Activated naive CD4-positive, alpha-beta T cell treated with anti-CD3 and anti-CD28 coated beads, Interleukin-2, amount 50 U/mL, for 24 hours (primary cell): ENCODE measurements around the gene VCAN.

ENCODE experiments used
- H3K27ac Mint-ChIP-seq: one replicate; pipeline ENCODE4 v1.8.0; 2021; ENCODE audit warnings: mild to moderate bottlenecking, mixed read lengths
- H3K27me3 Mint-ChIP-seq: one replicate; pipeline ENCODE4 v1.8.0; 2021; ENCODE audit warnings: mixed read lengths
- H3K36me3 Mint-ChIP-seq: one replicate; pipeline ENCODE4 v1.8.0; 2021; ENCODE audit warnings: mixed read lengths
- H3K4me1 Mint-ChIP-seq: one replicate; pipeline ENCODE4 v1.8.0; 2021; ENCODE audit warnings: mixed read lengths
- H3K4me3 Mint-ChIP-seq: one replicate; pipeline ENCODE4 v1.8.0; 2021; ENCODE audit warnings: mild to moderate bottlenecking, mixed read lengths
- H3K9me3 Mint-ChIP-seq: one replicate; pipeline ENCODE4 v1.8.0; 2021; ENCODE audit warnings: mixed read lengths

The VCAN gene

DNA sequence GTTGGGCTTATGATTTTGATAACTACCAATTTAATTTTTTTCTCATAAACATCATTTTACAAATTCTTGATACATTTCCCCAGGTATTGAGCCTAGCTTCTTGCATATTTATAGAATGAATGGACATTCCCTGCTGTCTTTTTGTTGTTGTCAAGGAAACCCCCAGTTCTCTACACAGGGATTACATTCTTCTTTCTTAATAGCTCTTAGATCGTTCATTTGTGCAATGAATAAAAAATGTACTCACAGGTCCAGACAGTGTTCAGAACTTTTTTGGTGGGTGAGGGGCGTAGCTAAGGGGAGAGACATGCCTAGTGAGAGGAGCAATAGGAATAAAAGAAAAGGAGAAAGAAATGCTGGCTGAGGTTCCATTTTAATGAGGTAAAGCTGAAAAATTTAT is 58.6 kb downstream of the VCAN start:
- Mint-ChIP-seq H3K27ac (no peak overlapping the region), H3K36me3 (no peaks in the 10 kb centered on the region), H3K27me3 (peaks cover 2% of the 10 kb centered on the region), H3K9me3 (no peaks in the 10 kb centered on the region), H3K4me3 (no peak overlapping the region), H3K4me1 (no peaks in the 10 kb centered on the region)

DNA sequence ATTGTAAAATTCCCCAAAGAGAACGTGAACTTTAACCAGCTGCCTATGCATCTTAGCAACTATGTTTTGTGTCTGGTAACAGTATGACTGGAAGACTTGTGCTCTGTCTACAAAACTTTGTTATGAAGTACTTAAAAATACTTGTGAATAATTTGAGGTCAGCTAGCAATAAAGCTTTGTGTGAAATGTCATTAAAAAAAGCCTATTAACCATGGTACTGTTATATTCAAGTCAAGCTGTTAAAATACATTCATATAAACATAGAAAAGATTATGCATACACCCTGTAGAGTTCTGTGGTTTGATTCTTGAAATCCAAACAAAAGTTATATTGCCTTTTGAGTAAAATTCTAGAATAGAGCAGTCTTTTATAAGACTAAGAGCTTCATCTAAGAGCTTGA is 60.1 kb downstream of the VCAN start:
- no peaks in the 10 kb centered on the region for H3K9me3 Mint-ChIP-seq
- no peaks in the 10 kb centered on the region for H3K36me3 Mint-ChIP-seq
- H3K27ac Mint-ChIP-seq: no peak overlapping the region
- H3K4me3 Mint-ChIP-seq: no peak overlapping the region
- H3K4me1 Mint-ChIP-seq: no peaks in the 10 kb centered on the region
- H3K27me3 Mint-ChIP-seq: peaks cover 3% of the 10 kb centered on the region

DNA sequence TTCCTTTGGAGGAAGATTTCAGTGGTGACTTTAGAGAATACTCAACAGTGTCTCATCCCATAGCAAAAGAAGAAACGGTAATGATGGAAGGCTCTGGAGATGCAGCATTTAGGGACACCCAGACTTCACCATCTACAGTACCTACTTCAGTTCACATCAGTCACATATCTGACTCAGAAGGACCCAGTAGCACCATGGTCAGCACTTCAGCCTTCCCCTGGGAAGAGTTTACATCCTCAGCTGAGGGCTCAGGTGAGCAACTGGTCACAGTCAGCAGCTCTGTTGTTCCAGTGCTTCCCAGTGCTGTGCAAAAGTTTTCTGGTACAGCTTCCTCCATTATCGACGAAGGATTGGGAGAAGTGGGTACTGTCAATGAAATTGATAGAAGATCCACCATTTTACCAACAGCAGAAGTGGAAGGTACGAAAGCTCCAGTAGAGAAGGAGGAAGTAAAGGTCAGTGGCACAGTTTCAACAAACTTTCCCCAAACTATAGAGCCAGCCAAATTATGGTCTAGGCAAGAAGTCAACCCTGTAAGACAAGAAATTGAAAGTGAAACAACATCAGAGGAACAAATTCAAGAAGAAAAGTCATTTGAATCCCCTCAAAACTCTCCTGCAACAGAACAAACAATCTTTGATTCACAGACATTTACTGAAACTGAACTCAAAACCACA is 67.4 kb downstream of the VCAN start:
- H3K4me1 Mint-ChIP-seq: peaks cover 7% of the 10 kb centered on the region

DNA sequence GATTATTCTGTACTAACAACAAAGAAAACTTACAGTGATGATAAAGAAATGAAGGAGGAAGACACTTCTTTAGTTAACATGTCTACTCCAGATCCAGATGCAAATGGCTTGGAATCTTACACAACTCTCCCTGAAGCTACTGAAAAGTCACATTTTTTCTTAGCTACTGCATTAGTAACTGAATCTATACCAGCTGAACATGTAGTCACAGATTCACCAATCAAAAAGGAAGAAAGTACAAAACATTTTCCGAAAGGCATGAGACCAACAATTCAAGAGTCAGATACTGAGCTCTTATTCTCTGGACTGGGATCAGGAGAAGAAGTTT is 67.9 kb downstream of the VCAN start:
- peaks cover 7% of the 10 kb centered on the region for H3K4me1 Mint-ChIP-seq
- no peak overlapping the region for H3K4me3 Mint-ChIP-seq
- no peak overlapping the region for H3K27ac Mint-ChIP-seq

More for the DNA sequence above, 67.4 kb downstream of the VCAN start:
- Mint-ChIP-seq H3K27ac (no peak overlapping the region), H3K9me3 (no peaks in the 10 kb centered on the region), H3K27me3 (peaks cover 1% of the 10 kb centered on the region), H3K36me3 (no peaks in the 10 kb centered on the region), H3K4me3 (no peak overlapping the region)

DNA sequence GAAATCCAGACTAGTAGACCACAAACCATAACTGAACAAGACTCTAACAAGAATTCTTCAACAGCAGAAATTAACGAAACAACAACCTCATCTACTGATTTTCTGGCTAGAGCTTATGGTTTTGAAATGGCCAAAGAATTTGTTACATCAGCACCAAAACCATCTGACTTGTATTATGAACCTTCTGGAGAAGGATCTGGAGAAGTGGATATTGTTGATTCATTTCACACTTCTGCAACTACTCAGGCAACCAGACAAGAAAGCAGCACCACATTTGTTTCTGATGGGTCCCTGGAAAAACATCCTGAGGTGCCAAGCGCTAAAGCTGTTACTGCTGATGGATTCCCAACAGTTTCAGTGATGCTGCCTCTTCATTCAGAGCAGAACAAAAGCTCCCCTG is 68.6 kb downstream of the VCAN start:
- no peak overlapping the region for H3K27ac Mint-ChIP-seq
- no peaks in the 10 kb centered on the region for H3K9me3 Mint-ChIP-seq
- peaks cover 7% of the 10 kb centered on the region for H3K4me1 Mint-ChIP-seq
- no peak overlapping the region for H3K4me3 Mint-ChIP-seq
- peaks cover 1% of the 10 kb centered on the region for H3K27me3 Mint-ChIP-seq
- no peaks in the 10 kb centered on the region for H3K36me3 Mint-ChIP-seq

More for the DNA sequence above, 67.9 kb downstream of the VCAN start:
- Mint-ChIP-seq H3K27me3 (peaks cover 1% of the 10 kb centered on the region), H3K9me3 (no peaks in the 10 kb centered on the region), H3K36me3 (no peaks in the 10 kb centered on the region)

DNA sequence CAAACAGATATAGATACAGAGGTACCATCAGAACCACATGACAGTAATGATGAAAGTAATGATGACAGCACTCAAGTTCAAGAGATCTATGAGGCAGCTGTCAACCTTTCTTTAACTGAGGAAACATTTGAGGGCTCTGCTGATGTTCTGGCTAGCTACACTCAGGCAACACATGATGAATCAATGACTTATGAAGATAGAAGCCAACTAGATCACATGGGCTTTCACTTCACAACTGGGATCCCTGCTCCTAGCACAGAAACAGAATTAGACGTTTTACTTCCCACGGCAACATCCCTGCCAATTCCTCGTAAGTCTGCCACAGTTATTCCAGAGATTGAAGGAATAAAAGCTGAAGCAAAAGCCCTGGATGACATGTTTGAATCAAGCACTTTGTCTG is 69.2 kb downstream of the VCAN start:
- no peak overlapping the region for H3K27ac Mint-ChIP-seq
- no peaks in the 10 kb centered on the region for H3K27me3 Mint-ChIP-seq
- no peak overlapping the region for H3K4me3 Mint-ChIP-seq
- H3K9me3 Mint-ChIP-seq: no peaks in the 10 kb centered on the region
- H3K36me3 Mint-ChIP-seq: no peaks in the 10 kb centered on the region
- H3K4me1 Mint-ChIP-seq: peaks cover 7% of the 10 kb centered on the region

DNA sequence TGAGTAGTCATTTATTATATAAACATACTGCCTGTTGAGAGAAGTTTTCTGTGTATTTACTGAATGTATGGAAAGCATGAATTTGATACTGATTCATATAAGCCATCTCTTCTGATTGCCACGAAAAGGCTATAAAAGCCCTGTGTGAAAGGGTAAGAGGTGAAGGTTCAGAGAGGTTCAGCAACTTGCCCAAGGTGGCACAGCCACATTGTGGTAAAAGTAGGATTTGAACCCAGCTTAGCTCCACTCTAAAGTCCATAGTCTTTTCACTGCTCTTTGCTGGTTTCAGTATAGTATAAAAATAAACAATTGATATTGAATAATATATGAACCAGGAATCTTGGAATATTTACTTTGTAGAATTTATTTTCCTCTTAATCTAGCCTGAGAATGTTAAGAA is 71.3 kb downstream of the VCAN start:
- no peak overlapping the region for H3K27ac Mint-ChIP-seq

DNA sequence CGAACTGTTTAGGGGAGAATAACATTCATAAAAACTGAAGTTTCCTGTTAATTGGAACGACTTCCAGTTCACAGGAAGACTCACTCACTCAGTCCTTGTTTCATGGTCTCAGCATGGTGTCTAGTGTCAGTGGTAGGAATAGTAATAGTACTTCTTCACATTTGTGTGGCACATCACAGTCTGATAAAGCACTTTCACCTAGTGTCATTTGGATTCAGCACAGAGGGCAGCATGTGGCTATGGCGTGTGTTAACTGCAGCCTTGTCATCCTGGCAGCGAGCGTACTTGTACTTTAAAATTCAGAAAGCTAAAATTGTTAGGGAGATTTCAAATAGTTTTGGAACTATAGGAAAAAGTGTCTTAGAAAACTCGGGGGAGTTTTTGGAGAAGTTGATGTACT is 72.4 kb downstream of the VCAN start:
- peaks cover 7% of the 10 kb centered on the region for H3K4me1 Mint-ChIP-seq
- no peak overlapping the region for H3K27ac Mint-ChIP-seq
- H3K27me3 Mint-ChIP-seq: no peaks in the 10 kb centered on the region
- H3K9me3 Mint-ChIP-seq: no peaks in the 10 kb centered on the region
- no peak overlapping the region for H3K4me3 Mint-ChIP-seq
- no peaks in the 10 kb centered on the region for H3K36me3 Mint-ChIP-seq

More for the DNA sequence above, 71.3 kb downstream of the VCAN start:
- H3K27me3 Mint-ChIP-seq: no peaks in the 10 kb centered on the region
- no peaks in the 10 kb centered on the region for H3K36me3 Mint-ChIP-seq
- peaks cover 7% of the 10 kb centered on the region for H3K4me1 Mint-ChIP-seq
- H3K4me3 Mint-ChIP-seq: no peak overlapping the region
- H3K9me3 Mint-ChIP-seq: no peaks in the 10 kb centered on the region

DNA sequence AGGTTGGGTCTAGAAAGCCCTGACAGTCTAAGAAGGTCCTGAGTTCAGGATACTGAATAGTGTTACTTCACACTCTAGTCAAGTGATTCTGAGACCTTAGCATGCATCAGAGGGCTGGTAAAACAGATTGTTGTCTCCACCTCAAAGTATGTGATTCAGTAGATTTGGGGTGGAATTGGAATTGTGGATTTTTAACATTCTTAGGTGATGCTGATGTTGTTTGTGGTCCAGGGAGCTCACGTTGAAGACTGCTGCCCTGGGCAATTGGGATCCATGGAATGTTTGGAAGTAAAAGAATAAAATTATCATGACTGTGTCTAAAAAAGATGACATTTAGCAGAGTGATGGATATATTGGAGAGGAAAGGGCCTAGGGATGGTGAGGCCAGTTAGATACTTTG is 75.6 kb downstream of the VCAN start:
- Mint-ChIP-seq H3K27ac (no peak overlapping the region), H3K27me3 (peaks cover 2% of the 10 kb centered on the region)

DNA sequence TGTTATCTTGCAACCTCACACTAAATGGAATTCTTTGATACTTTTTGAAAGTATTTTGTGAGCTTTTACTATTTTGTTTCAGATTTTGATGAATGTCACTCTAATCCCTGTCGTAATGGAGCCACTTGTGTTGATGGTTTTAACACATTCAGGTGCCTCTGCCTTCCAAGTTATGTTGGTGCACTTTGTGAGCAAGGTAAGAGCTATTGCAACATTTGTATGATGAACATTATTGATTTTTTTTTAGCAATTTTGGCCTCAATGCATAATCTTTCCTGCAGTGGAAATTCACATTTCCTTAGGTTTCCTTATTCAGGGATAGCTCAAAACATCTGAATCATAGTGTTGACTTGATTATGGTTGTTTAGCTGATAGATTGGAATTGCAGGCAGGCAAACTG is 76.3 kb downstream of the VCAN start:
- Mint-ChIP-seq H3K27me3 (peaks cover 2% of the 10 kb centered on the region), H3K4me1 (no peaks in the 10 kb centered on the region), H3K27ac (no peak overlapping the region), H3K36me3 (no peaks in the 10 kb centered on the region), H3K9me3 (no peaks in the 10 kb centered on the region), H3K4me3 (no peak overlapping the region)

More for the DNA sequence above, 75.6 kb downstream of the VCAN start:
- Mint-ChIP-seq H3K36me3 (no peaks in the 10 kb centered on the region), H3K9me3 (no peaks in the 10 kb centered on the region), H3K4me3 (no peak overlapping the region), H3K4me1 (no peaks in the 10 kb centered on the region)

DNA sequence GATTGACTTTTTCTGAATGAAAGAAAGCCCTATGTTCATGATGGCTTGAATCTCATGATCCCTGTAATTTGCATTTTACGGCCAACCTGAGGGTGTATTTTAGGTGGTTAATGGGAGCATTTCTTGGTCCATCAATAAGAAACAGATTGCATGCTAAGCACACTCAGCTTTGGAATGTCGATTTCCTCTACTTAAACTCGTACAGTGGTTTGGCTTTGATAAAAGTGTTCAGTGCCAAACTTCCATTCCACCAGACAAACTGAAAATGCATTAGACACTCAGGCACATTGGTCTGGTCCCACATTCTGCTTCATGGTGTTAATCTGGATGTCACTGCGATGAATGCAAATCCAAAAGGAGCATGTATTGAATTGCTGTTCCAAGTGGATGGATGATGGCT is 77.0 kb downstream of the VCAN start:
- H3K9me3 Mint-ChIP-seq: no peaks in the 10 kb centered on the region
- no peak overlapping the region for H3K27ac Mint-ChIP-seq
- no peaks in the 10 kb centered on the region for H3K4me1 Mint-ChIP-seq
- H3K27me3 Mint-ChIP-seq: peaks cover 2% of the 10 kb centered on the region
- H3K4me3 Mint-ChIP-seq: no peak overlapping the region
- H3K36me3 Mint-ChIP-seq: no peaks in the 10 kb centered on the region

DNA sequence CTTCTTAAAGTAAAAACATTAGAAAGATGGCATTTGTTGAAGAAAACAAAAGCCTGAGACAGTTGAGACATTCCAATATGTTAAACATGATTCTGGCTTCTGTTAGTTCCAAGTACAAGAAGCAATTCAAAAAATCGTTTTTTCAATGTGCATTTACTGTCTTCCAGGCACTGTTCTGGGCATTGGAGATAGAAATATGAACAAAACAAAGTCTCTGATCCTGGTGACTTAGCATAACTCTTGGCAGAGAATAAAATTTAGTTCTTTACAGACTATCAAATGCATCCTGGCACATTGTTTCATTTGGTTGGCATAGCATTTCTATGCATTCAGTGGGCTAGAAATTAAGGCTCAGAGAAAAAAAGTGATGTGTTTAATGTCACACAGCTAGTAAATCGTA is 77.5 kb downstream of the VCAN start:
- no peak overlapping the region for H3K27ac Mint-ChIP-seq
- H3K36me3 Mint-ChIP-seq: no peaks in the 10 kb centered on the region
- peaks cover 2% of the 10 kb centered on the region for H3K27me3 Mint-ChIP-seq
- no peak overlapping the region for H3K4me3 Mint-ChIP-seq
- H3K4me1 Mint-ChIP-seq: no peaks in the 10 kb centered on the region
- no peaks in the 10 kb centered on the region for H3K9me3 Mint-ChIP-seq

DNA sequence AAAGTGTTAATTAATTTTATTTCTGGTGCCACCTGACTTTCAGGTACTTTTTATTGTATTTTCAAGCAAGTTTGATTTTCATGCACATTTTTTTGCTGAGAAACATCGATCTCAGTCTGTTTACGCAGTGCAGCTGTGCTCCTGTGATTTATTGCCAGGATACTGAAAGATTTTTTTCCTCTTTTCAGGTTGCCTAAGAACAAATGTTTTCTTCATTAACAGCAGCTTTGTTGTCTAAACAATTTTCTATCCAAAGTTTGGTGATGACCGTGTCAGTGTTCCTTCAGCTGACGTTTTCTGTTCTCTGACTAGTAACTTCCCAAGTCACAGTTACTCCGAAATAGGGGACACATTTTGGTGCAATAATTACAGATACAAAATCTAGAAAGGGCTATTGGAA is 78.1 kb downstream of the VCAN start:
- no peak overlapping the region for H3K27ac Mint-ChIP-seq
- peaks cover 2% of the 10 kb centered on the region for H3K27me3 Mint-ChIP-seq
- H3K4me3 Mint-ChIP-seq: no peak overlapping the region
- no peaks in the 10 kb centered on the region for H3K36me3 Mint-ChIP-seq
- H3K9me3 Mint-ChIP-seq: no peaks in the 10 kb centered on the region
- H3K4me1 Mint-ChIP-seq: no peaks in the 10 kb centered on the region

DNA sequence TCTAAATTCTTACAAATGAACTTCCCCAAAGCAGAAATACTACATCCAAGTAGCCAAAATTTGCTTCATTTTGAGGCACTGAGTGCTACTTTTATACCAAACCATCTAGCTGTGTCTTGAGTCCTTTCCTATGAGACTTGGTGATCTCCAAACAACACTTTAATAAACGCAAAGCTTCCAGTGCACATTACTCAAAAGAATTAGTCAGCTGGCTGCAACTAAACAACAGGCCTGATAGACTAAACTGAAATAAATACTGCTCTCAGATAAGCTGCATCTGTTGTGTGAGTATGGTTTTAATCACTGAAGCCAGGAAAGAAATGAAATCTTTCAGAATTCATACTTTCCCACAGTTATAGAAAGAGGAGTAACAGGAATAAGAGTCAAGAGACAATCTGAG is 80.3 kb downstream of the VCAN start:
- Mint-ChIP-seq H3K9me3 (no peaks in the 10 kb centered on the region), H3K4me3 (no peak overlapping the region), H3K27me3 (peaks cover 2% of the 10 kb centered on the region), H3K27ac (no peak overlapping the region), H3K36me3 (no peaks in the 10 kb centered on the region), H3K4me1 (no peaks in the 10 kb centered on the region)

DNA sequence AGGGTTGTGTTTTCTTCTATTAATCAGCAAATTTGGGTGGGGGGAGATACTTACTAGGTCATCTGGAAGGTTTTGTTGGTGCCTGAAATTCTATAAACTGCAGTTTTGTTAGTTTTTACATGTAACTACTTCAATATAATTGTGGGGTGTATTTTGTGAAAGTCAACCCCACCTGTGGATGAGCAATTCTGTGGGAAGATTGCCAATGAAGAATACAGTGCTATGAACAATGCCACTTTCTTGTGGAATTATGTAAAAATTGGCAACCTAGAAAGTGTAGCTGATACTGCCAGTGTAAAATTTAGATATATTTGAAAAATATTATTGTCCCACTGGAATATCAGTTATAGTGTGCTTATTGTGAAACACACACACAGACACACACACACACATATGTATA is 80.7 kb downstream of the VCAN start:
- Mint-ChIP-seq H3K27me3 (peaks cover 2% of the 10 kb centered on the region), H3K27ac (no peak overlapping the region), H3K4me1 (no peaks in the 10 kb centered on the region), H3K4me3 (no peak overlapping the region), H3K9me3 (no peaks in the 10 kb centered on the region), H3K36me3 (no peaks in the 10 kb centered on the region)

DNA sequence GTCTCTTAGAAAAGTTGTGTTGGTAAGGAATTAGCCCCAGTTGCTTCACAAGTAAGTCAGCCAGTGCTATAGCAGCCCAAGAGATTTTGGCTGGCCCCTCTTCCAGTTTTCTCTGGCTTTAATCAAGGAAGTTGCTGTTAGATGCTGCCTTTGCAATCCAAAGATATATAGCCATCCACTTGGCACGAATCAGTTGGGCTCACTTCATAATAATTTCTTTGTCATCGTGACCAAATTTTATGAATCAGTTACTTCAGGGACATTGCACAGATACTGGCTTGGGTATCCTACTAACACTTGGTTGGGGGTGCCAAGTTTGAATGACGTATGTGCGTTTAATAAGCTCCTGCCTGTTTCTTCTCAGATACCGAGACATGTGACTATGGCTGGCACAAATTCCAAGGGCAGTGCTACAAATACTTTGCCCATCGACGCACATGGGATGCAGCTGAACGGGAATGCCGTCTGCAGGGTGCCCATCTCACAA is 81.5 kb downstream of the VCAN start:
- Mint-ChIP-seq H3K4me3 (no peak overlapping the region), H3K27me3 (peaks cover 2% of the 10 kb centered on the region), H3K36me3 (no peaks in the 10 kb centered on the region), H3K27ac (no peak overlapping the region), H3K4me1 (no peaks in the 10 kb centered on the region), H3K9me3 (no peaks in the 10 kb centered on the region)

DNA sequence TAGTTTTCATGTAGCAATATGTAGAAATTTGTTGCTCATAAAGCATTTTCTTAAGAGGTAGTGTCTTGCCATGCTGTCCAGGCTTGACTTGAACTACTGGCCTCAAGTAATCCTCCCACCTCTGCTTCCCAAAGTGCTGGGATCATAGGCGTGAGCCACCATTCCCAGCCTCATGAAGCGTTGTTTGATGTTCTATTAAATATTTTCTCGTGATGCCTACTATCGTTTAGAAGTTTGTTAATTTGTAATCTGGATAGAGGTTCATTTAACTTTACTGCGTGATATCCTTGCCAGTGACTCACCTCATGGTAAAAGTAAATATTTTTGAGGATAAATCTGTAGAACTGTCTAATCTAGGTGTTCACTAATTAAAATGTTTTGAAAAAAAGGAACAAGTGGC is 82.6 kb downstream of the VCAN start:
- Mint-ChIP-seq H3K4me1 (no peaks in the 10 kb centered on the region), H3K36me3 (no peaks in the 10 kb centered on the region), H3K27me3 (peaks cover 2% of the 10 kb centered on the region), H3K9me3 (no peaks in the 10 kb centered on the region), H3K27ac (no peak overlapping the region), H3K4me3 (no peak overlapping the region)
